Sigmoid colon (tissue), 4 donors: ENCODE results near the gene CRTAC1.

Experiments
- POLR2A ChIP-seq, 2 donors: fragments of 450-650 bp; IDR thresholded peaks; one replicate each; pipeline ENCODE4 v1.6.1; 2016; ENCODE audit warnings: antibody characterized with exemption in 2 of 2, mild to moderate bottlenecking in 2 of 2, moderate library complexity in 2 of 2
- POLR2AphosphoS5 ChIP-seq, 4 donors: sonication (generic); formaldehyde crosslinking; IDR thresholded peaks; one replicate each; pipeline ENCODE4 v1.6.1; 2017; ENCODE audit warnings: antibody characterized with exemption in 4 of 4
- TF ChIP-seq, protein P1 (sequence below), 4 experiments: fragments of 450-650 bp in 3 of 4; fragments of 200-600 bp in 1 of 4; IDR thresholded peaks; one replicate each; pipeline ENCODE4 v1.5.1; 2016 to 2019; ENCODE audit warnings: antibody characterized with exemption in 4 of 4, mild to moderate bottlenecking in 3 of 4, moderate library complexity in 2 of 4

DNA sequence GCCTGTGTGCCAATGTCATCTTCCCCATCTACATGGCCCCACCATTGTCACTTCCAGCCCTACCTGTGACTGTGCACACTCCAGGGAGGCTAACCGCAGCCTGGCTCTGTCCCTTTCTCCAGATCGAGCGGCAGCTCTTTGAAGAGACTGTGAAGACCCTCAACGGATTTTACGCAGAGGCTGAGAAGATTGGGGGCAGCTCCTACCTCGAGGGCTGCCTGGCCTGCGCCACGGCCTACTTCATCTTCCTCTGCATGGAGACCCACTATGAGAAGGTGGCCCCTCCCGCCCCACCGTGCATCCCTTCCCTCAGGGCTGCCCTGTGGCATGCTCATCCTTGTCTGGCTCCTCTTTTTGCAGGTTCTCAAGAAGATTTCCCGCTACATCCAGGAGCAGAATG lies 166.6 kb downstream of the CRTAC1 start:
- TF ChIP-seq, protein P1, sequence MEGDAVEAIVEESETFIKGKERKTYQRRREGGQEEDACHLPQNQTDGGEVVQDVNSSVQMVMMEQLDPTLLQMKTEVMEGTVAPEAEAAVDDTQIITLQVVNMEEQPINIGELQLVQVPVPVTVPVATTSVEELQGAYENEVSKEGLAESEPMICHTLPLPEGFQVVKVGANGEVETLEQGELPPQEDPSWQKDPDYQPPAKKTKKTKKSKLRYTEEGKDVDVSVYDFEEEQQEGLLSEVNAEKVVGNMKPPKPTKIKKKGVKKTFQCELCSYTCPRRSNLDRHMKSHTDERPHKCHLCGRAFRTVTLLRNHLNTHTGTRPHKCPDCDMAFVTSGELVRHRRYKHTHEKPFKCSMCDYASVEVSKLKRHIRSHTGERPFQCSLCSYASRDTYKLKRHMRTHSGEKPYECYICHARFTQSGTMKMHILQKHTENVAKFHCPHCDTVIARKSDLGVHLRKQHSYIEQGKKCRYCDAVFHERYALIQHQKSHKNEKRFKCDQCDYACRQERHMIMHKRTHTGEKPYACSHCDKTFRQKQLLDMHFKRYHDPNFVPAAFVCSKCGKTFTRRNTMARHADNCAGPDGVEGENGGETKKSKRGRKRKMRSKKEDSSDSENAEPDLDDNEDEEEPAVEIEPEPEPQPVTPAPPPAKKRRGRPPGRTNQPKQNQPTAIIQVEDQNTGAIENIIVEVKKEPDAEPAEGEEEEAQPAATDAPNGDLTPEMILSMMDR (IDR thresholded peaks at IDR 0.05) = no peak
- TF ChIP-seq POLR2A (IDR thresholded peaks at IDR 0.05) = no peak
- TF ChIP-seq POLR2AphosphoS5 (IDR thresholded peaks at IDR 0.05) = no peak
